ENCODE results near the gene MLLT1.

Gene MLLT1

GRCh38 chr19:6204866-6205723 is 74.7 kb downstream of the MLLT1 start:
- no peak for DNase-seq

- DNase-seq: no peak
These were observed 75.6 kb downstream of the MLLT1 start for GRCh38 chr19:6204212-6204611.

- DNase-seq: peak; percentile 99
These were observed 80.4 kb downstream of the MLLT1 start for GRCh38 chr19:6199240-6199994.

- no peak for DNase-seq
These were observed 80.9 kb downstream of the MLLT1 start for GRCh38 chr19:6198896-6199239.

GRCh38 chr19:6196361-6196760 is 83.4 kb downstream of the MLLT1 start:
- no peak for DNase-seq

- DNase-seq: peak; percentile 31
These were observed 91.0 kb downstream of the MLLT1 start for GRCh38 chr19:6188811-6189210.

- no peak for DNase-seq
These were observed 92.4 kb downstream of the MLLT1 start for GRCh38 chr19:6187374-6187773.

- no peak for DNase-seq
These were observed 93.6 kb downstream of the MLLT1 start for GRCh38 chr19:6185835-6186834.

- DNase-seq: no peak
These were observed 94.5 kb downstream of the MLLT1 start for GRCh38 chr19:6185093-6185834.

- no peak for DNase-seq
These were observed 98.7 kb downstream of the MLLT1 start for GRCh38 chr19:6181119-6181518.

- DNase-seq: no peak
These were observed 106.6 kb downstream of the MLLT1 start for GRCh38 chr19:6173190-6173589.

GRCh38 chr19:6172074-6172863 is 107.5 kb downstream of the MLLT1 start:
- no peak for DNase-seq

- DNase-seq: no peak
These were observed 112.7 kb downstream of the MLLT1 start for GRCh38 chr19:6167115-6167514.

- DNase-seq: no peak
These were observed 114.8 kb downstream of the MLLT1 start for GRCh38 chr19:6164906-6165531.

GRCh38 chr19:6161271-6161850 is 118.4 kb downstream of the MLLT1 start:
- peak; percentile 87 for DNase-seq
